H1 (cell line): ENCODE data around the gene NPTN. TPM values are rescaled to one million over a fixed set of nuclear protein-coding genes. Genes with fewer than 3 reads are reported as not detected.

Source experiments
- CTCF ChIA-PET: fragments of 300-600 bp; sonication (Branson Sonifier 250); formaldehyde crosslinking; loops from one replicate; lab custom pipeline; 2021; ENCODE audit not compliant: partially characterized antibody; lab: Charles Lee
- POLR2A ChIA-PET: fragments of 300-600 bp; sonication (Branson Sonifier 250); formaldehyde crosslinking; loops from one replicate; lab custom pipeline; 2021; ENCODE audit warnings: inconsistent platforms; ENCODE audit not compliant: partially characterized antibody; lab: Charles Lee
- DNase-seq, 2 experiments: peaks; one replicate each; pipeline versions ENCODE4 v3.0.0 to v3.0.0-alpha.2; 2010 to 2022; ENCODE audit warnings: low spot score in 2 of 2, low read depth in 1 of 2, mixed read lengths in 1 of 2
- FAIRE-seq: peaks from 2 replicates; lab custom pipeline; 2011; peaks lifted over from hg19 to GRCh38; lab: Jason Lieb, UNC
- H2AFZ ChIP-seq: 2 replicates; pipeline ENCODE4 v1.8.1; 2012; ENCODE audit warnings: low read length, inconsistent platforms
- H2AK5ac ChIP-seq: 2 replicates; pipeline ENCODE4 v1.6.1; 2013; ENCODE audit warnings: low read depth, low read length
- H2BK120ac ChIP-seq: replicated peaks from 2 replicates; pipeline ENCODE3; 2013; ENCODE audit warnings: low read depth, low read length, inconsistent platforms
- H2BK12ac ChIP-seq: 2 replicates; pipeline ENCODE4 v1.6.1; 2013; ENCODE audit warnings: low read depth, low read length
- H2BK15ac ChIP-seq: 2 replicates; pipeline ENCODE4 v1.6.1; 2013; ENCODE audit warnings: low read length
- H2BK20ac ChIP-seq: 2 replicates; pipeline ENCODE4 v1.6.1; 2013; ENCODE audit warnings: low read length
- H2BK5ac ChIP-seq: 2 replicates; pipeline ENCODE4 v1.6.1; 2013; ENCODE audit warnings: low read depth, low read length
- H3K14ac ChIP-seq: 2 replicates; pipeline ENCODE4 v1.6.1; 2013; ENCODE audit warnings: inconsistent platforms; ENCODE audit not compliant: insufficient read length
- H3K18ac ChIP-seq: 2 replicates; pipeline ENCODE4 v1.6.1; 2013; ENCODE audit warnings: low read length; ENCODE audit errors: extremely low read depth
- H3K23ac ChIP-seq: 2 replicates; pipeline ENCODE4 v1.6.1; 2013; ENCODE audit warnings: inconsistent platforms; ENCODE audit not compliant: insufficient read length
- H3K23me2 ChIP-seq: 2 replicates; pipeline ENCODE4 v1.6.1; 2013; ENCODE audit warnings: low read depth, low read length
- H3K27ac ChIP-seq: 2 replicates; pipeline ENCODE4 v1.6.1; 2011; ENCODE audit warnings: low read depth, low read length, inconsistent platforms
- H3K27me3 ChIP-seq, 4 experiments: replicated peaks in 1 of 4; 1 replicate in 1 of 4; 2 replicates in 3 of 4; pipeline versions ENCODE4 v1.6.1 to v1.8.1; 2011 to 2013; ENCODE audit warnings: low read length in 3 of 4, mild to moderate bottlenecking in 3 of 4, inconsistent platforms in 2 of 4, mixed read lengths in 2 of 4, moderate library complexity in 1 of 4; ENCODE audit not compliant: control insufficient read depth in 3 of 4, insufficient read depth in 3 of 4; ENCODE audit errors: extremely low read depth in 1 of 4
- H3K36me3 ChIP-seq, 4 experiments: 2 replicates each; pipeline versions ENCODE4 v1.6.1 to v1.8.1; 2011 to 2013; ENCODE audit warnings: mild to moderate bottlenecking in 4 of 4, low read length in 3 of 4, moderate library complexity in 2 of 4, control low read depth in 1 of 4, inconsistent platforms in 1 of 4; ENCODE audit not compliant: insufficient read depth in 4 of 4, control insufficient read depth in 2 of 4
- H3K4ac ChIP-seq: replicated peaks from 2 replicates; pipeline ENCODE3; 2013; ENCODE audit warnings: low read length, low read depth, mixed read lengths, inconsistent platforms; ENCODE audit not compliant: insufficient read length
- H3K4me1 ChIP-seq, 4 experiments: replicated peaks in 1 of 4; 1 replicate in 1 of 4; 2 replicates in 3 of 4; pipeline versions ENCODE4 v1.6.1 to v1.8.1; 2011 to 2013; ENCODE audit warnings: low read length in 3 of 4, inconsistent platforms in 2 of 4, mixed read lengths in 1 of 4; ENCODE audit not compliant: insufficient read depth in 4 of 4, control insufficient read depth in 3 of 4
- H3K4me2 ChIP-seq, 2 experiments: 2 replicates each; pipeline versions ENCODE4 v1.6.1 to v1.8.1; 2011 to 2013; ENCODE audit warnings: low read depth in 2 of 2, low read length in 2 of 2, control low read depth in 1 of 2, inconsistent platforms in 1 of 2, mild to moderate bottlenecking in 1 of 2; ENCODE audit not compliant: insufficient read depth in 1 of 2
- H3K4me3 ChIP-seq, 4 experiments: fragments of 200-600, 300-600 bp in 1 of 4; sonication (generic), shearing (Covaris generic), sonication (Bioruptor Twin) in 1 of 4; 2 replicates each; pipeline versions ENCODE4 v1.5.1 to v1.8.1; 2011 to 2016; ENCODE audit warnings: low read length in 4 of 4, low read depth in 3 of 4, control low read depth in 2 of 4, inconsistent platforms in 2 of 4, mild to moderate bottlenecking in 2 of 4, mixed read lengths in 1 of 4, moderate library complexity in 1 of 4; ENCODE audit not compliant: insufficient read depth in 2 of 4; ENCODE audit errors: extremely low read depth in 1 of 4
- H3K56ac ChIP-seq: replicated peaks from 2 replicates; pipeline ENCODE3; 2013; ENCODE audit warnings: low read depth, mild to moderate bottlenecking, mixed read lengths, low read length, inconsistent platforms; ENCODE audit not compliant: insufficient read length
- H3K79me1 ChIP-seq: 2 replicates; pipeline ENCODE4 v1.6.1; 2013; ENCODE audit warnings: low read depth, low read length, control low read depth
- H3K79me2 ChIP-seq, 2 experiments: 2 replicates each; pipeline versions ENCODE4 v1.6.1 to v1.8.1; 2012 to 2013; ENCODE audit warnings: low read length in 2 of 2, mild to moderate bottlenecking in 2 of 2, inconsistent platforms in 1 of 2; ENCODE audit not compliant: insufficient read depth in 2 of 2, control insufficient read depth in 1 of 2
- H3K9ac ChIP-seq, 4 experiments: replicated peaks in 1 of 4; 1 replicate in 1 of 4; 2 replicates in 3 of 4; pipeline versions ENCODE4 v1.6.1 to v1.8.1; 2011 to 2013; ENCODE audit warnings: low read depth in 3 of 4, low read length in 3 of 4, control low read depth in 2 of 4, mild to moderate bottlenecking in 2 of 4, moderate library complexity in 2 of 4, inconsistent platforms in 1 of 4; ENCODE audit errors: extremely low read depth in 1 of 4
- H3K9me3 ChIP-seq, 2 experiments: 2 replicates each; pipeline versions ENCODE4 v1.6.1 to v1.8.1; 2012 to 2013; ENCODE audit warnings: mild to moderate bottlenecking in 2 of 2, moderate library complexity in 2 of 2, control low read depth in 1 of 2, inconsistent platforms in 1 of 2, low read depth in 1 of 2, low read length in 1 of 2, mixed read lengths in 1 of 2; ENCODE audit not compliant: insufficient read depth in 2 of 2
- H4K20me1 ChIP-seq, 2 experiments: replicated peaks in 1 of 2; 2 replicates each; pipeline versions ENCODE3 to v1.8.1; 2011 to 2013; ENCODE audit warnings: inconsistent platforms in 2 of 2, low read length in 2 of 2, mild to moderate bottlenecking in 1 of 2; ENCODE audit not compliant: insufficient read depth in 2 of 2, control insufficient read depth in 1 of 2
- H4K5ac ChIP-seq: 2 replicates; pipeline ENCODE4 v1.6.1; 2013; ENCODE audit warnings: low read length, low read depth, mixed read lengths, inconsistent platforms; ENCODE audit not compliant: insufficient read length
- H4K8ac ChIP-seq: 2 replicates; pipeline ENCODE4 v1.8.0; 2013; ENCODE audit warnings: mild to moderate bottlenecking, moderate library complexity, low read length, inconsistent platforms; ENCODE audit not compliant: insufficient read depth; ENCODE audit errors: extremely low read depth
- H4K91ac ChIP-seq: replicated peaks from 2 replicates; pipeline ENCODE3; 2013; ENCODE audit warnings: low read length, mixed read lengths, inconsistent platforms; ENCODE audit not compliant: insufficient read length
- ATF3 ChIP-seq: IDR thresholded peaks from 2 replicates; pipeline ENCODE4 v1.6.1; 2011; ENCODE audit warnings: low read depth, mild to moderate bottlenecking, low read length; ENCODE audit not compliant: insufficient read depth
- CTBP2 ChIP-seq: IDR thresholded peaks from 2 replicates; pipeline ENCODE4 v1.7.0; 2011; ENCODE audit warnings: borderline replicate concordance, mild to moderate bottlenecking, moderate library complexity, mixed read lengths, low read length; ENCODE audit not compliant: insufficient read depth, insufficient read length
- EGR1 ChIP-seq: IDR thresholded peaks from 2 replicates; pipeline ENCODE4 v1.6.1; 2011; ENCODE audit warnings: low read depth, low read length, borderline replicate concordance
- EP300 ChIP-seq, 2 experiments: IDR thresholded peaks; 1 replicate in 1 of 2; 2 replicates in 1 of 2; pipeline ENCODE4 v1.6.1; 2011 to 2012; ENCODE audit warnings: low read depth in 2 of 2, low read length in 2 of 2, mild to moderate bottlenecking in 2 of 2, borderline replicate concordance in 1 of 2, inconsistent platforms in 1 of 2, moderate library complexity in 1 of 2
- HDAC2 ChIP-seq, 2 experiments: fragments of 300-600 bp in 1 of 2; sonication (generic) in 1 of 2; IDR thresholded peaks; 2 replicates each; pipeline ENCODE4 v1.6.1; 2011 to 2012; ENCODE audit warnings: low read depth in 2 of 2, low read length in 2 of 2, mild to moderate bottlenecking in 2 of 2, moderate library complexity in 2 of 2, borderline replicate concordance in 1 of 2, inconsistent platforms in 1 of 2
- JUND ChIP-seq: IDR thresholded peaks from 2 replicates; pipeline ENCODE4 v1.6.1; 2011; ENCODE audit warnings: mild to moderate bottlenecking, improper control_type of control experiment, low read length
- RXRA ChIP-seq: IDR thresholded peaks from 2 replicates; pipeline ENCODE4 v1.6.1; 2011; ENCODE audit warnings: low read depth, mild to moderate bottlenecking, low read length, moderate library complexity; ENCODE audit not compliant: insufficient read depth
- SIX5 ChIP-seq: IDR thresholded peaks from 2 replicates; pipeline ENCODE4 v1.6.1; 2011; ENCODE audit warnings: mild to moderate bottlenecking, low read depth, low read length
- SP1 ChIP-seq: IDR thresholded peaks from 2 replicates; pipeline ENCODE4 v1.6.1; 2011; ENCODE audit warnings: low read depth, low read length
- TAF1 ChIP-seq: IDR thresholded peaks from 2 replicates; pipeline ENCODE4 v1.6.1; 2011; ENCODE audit warnings: mild to moderate bottlenecking, low read depth, low read length
- WGBS, 2 experiments: shearing (Covaris generic) in 1 of 2; methylation state at CpG; one replicate each; pipeline versions ENCODE4 v1.1.6 to v1.1.7; 2013 to 2015; ENCODE audit warnings: low lambda C conversion rate in 2 of 2, mixed read lengths in 2 of 2, inconsistent platforms in 1 of 2, low coverage in 1 of 2, missing lambda C conversion rate in 1 of 2; ENCODE audit not compliant: insufficient replicate concordance in 2 of 2, insufficient coverage in 1 of 2, insufficient read length in 1 of 2; ENCODE audit errors: extremely low coverage in 1 of 2, missing lambda C conversion rate in 1 of 2; 5-methylcytosine and 5-hydroxymethylcytosine counted together
- polyA plus RNA-seq, 7 experiments: library from polyadenylated mRNA; depleted of rRNA in 3 of 7; stranded (reverse) in 5 of 7; unstranded in 2 of 7; fragments of >200 nt in 5 of 7; fragments of 200-250 nt in 2 of 7; gene quantifications; 1 replicate in 5 of 7; 2 replicates in 1 of 7; 4 replicates in 1 of 7; pipeline versions ENCODE4 v1.2.1 to v1.2.3, GENCODE V29; 2011 to 2013; ENCODE audit warnings: missing spikeins in 2 of 7, mixed read lengths in 2 of 7
- total RNA-seq: library from RNA; stranded (reverse); fragmentation: NEBNext Ultra II Directional; extraction: Animal tissue kit (Norgen Biotek cat#: 25700); gene quantifications from 2 replicates; pipeline ENCODE4 v1.2.1, GENCODE V29; 2021

NPTN gene
- total and polyA plus RNA-seq, 2 of the 8 experiments (the other 6 are each of a cell fraction or from before 2014, with no cell fraction given) = 67.0 to 113 TPM

- CTCF ChIA-PET = interaction anchor here (0.7 to 2.4 kb wide), 6 partner anchors 26 to 237 kb away, joined by 3 to 7 read pairs (median 3); no protein-coding TSS in a partner anchor
- Histone ChIP-seq H3K56ac (no peak overlapping the region), H3K4ac (no peak overlapping the region), H2BK5ac (no peak overlapping the region), H4K8ac (no peak overlapping the region), H3K79me1 (no peaks in the 10 kb centered on the region), H3K18ac (no peak overlapping the region), H3K4me3 (no peak overlapping the region), H3K9ac (no peak overlapping the region), H3K27ac (no peak overlapping the region), H2BK120ac (no peak overlapping the region)
- TF ChIP-seq SIX5 (no peak), EGR1 (no peak), TAF1 (no peak), CTBP2 (no peak), JUND (no peak), ATF3 (no peak), HDAC2 (IDR thresholded peaks at IDR 0.05; ENCODE audit: borderline replicate concordance in 1 of 2, low read depth in 2 of 2, low read length in 2 of 2) (no peak), RXRA (no peak), SP1 (no peak), EP300 (IDR thresholded peaks at IDR 0.05; ENCODE audit: borderline replicate concordance in 1 of 2, low read depth in 2 of 2, low read length in 2 of 2) (no peak)
- TF ChIP-seq, all 59 proteins: peak for 0
- FAIRE-seq = no peak
- no peak overlapping the region for H3K14ac ChIP-seq
- H3K23ac ChIP-seq = no peak overlapping the region
- H2BK12ac ChIP-seq = no peak overlapping the region
- H3K23me2 ChIP-seq = no peaks in the 10 kb centered on the region
- peaks cover 3 to 4% of the 10 kb centered on the region in 2 experiments; a peak in 2 of 4 replicates for H3K79me2 ChIP-seq
- H4K20me1 ChIP-seq = peaks cover 4 to 11% of the 10 kb centered on the region in 2 experiments
- no peak overlapping the region for H3K4me2 ChIP-seq
- no peak overlapping the region for H2AFZ ChIP-seq
- H2BK15ac ChIP-seq = no peak overlapping the region
- H3K4me1 ChIP-seq = peaks cover 0 to 3% (median 0%) of the 10 kb centered on the region in 4 experiments; a peak in 1 of 7 replicates
- H4K5ac ChIP-seq = no peak overlapping the region
- 91% methylated on average over 5 of the region's 5 CpGs; no CpG with 5 or more reads in 1 of the 2 experiments for WGBS, 2 experiments
- POLR2A ChIA-PET = interaction anchor here (0.9 kb wide), 1 partner anchor 46 kb away, joined by 3 read pairs; no protein-coding TSS in a partner anchor
- no peaks in the 10 kb centered on the region for H3K27me3 ChIP-seq
- no peaks in the 10 kb centered on the region for H3K9me3 ChIP-seq
- no peak overlapping the region for H4K91ac ChIP-seq
- no peak overlapping the region for H2AK5ac ChIP-seq
- H2BK20ac ChIP-seq = no peak overlapping the region
- H3K36me3 ChIP-seq = peaks cover 2 to 45% (median 24%) of the 10 kb centered on the region in 4 experiments; a peak in 6 of 8 replicates
- DNase-seq = no peak
Measured at GRCh38 chr15:73585871-73586654, 47.1 kb downstream of the NPTN start.
